Colonic mucosa (tissue), 4 donors: ENCODE data around the gene CROCC2. TPM values are rescaled to one million over a fixed set of nuclear protein-coding genes. Genes with fewer than 3 reads are reported as not detected.
A peak's percentile ranks its signal among the peaks of the same experiment; 100 is the strongest.

Experiments
- DNase-seq: peaks from one replicate; pipeline ENCODE4 v3.0.0-alpha.2; 2020
- H3K27ac ChIP-seq: fragments of 200-600 bp; one replicate; pipeline ENCODE4 v1.8.0; 2021
- H3K27me3 ChIP-seq: fragments of 200-600 bp; one replicate; pipeline ENCODE4 v1.8.0; 2021
- H3K36me3 ChIP-seq: fragments of 200-600 bp; one replicate; pipeline ENCODE4 v1.8.0; 2021
- H3K4me1 ChIP-seq: fragments of 200-600 bp; one replicate; pipeline ENCODE4 v1.8.0; 2021; ENCODE audit warnings: mild to moderate bottlenecking
- H3K4me3 ChIP-seq: fragments of 200-600 bp; one replicate; pipeline ENCODE4 v1.8.0; 2021
- H3K9ac ChIP-seq, 2 donors: one replicate each; pipeline ENCODE4 v1.7.0; 2013; ENCODE audit warnings: control low read depth in 2 of 2, low read depth in 2 of 2, low read length in 2 of 2
- H3K9me3 ChIP-seq: fragments of 200-600 bp; one replicate; pipeline ENCODE4 v1.8.0; 2021
- CTCF ChIP-seq: fragments of 200-600 bp; IDR thresholded peaks from one replicate; pipeline ENCODE4 v1.8.0; 2022; ENCODE audit warnings: antibody characterized with exemption, mild to moderate bottlenecking
- intact Hi-C: fragments of 100-400 bp; cut with DNase I; formaldehyde crosslinking; loops from one replicate; pipeline ENCODE4 v1.14.1; 2022
- total RNA-seq, 2 donors: library from RNA; stranded (reverse); fragmentation: NEBNext Ultra II Directional in 1 of 2; extraction: Animal tissue kit (Norgen Biotek cat#: 25700) in 1 of 2; gene quantifications; one replicate each; pipeline ENCODE4 v1.2.1, GENCODE V29; 2021
- donor health status: healthy.
- donor health status: DM: no; HTN: no; CAD: no.
- donor health status: DM: no; HTN: no; CAD: no.

Gene CROCC2
- total RNA-seq, 2 donors from 2014 or later, result 0.05 TPM; not detected in 1

DNA sequence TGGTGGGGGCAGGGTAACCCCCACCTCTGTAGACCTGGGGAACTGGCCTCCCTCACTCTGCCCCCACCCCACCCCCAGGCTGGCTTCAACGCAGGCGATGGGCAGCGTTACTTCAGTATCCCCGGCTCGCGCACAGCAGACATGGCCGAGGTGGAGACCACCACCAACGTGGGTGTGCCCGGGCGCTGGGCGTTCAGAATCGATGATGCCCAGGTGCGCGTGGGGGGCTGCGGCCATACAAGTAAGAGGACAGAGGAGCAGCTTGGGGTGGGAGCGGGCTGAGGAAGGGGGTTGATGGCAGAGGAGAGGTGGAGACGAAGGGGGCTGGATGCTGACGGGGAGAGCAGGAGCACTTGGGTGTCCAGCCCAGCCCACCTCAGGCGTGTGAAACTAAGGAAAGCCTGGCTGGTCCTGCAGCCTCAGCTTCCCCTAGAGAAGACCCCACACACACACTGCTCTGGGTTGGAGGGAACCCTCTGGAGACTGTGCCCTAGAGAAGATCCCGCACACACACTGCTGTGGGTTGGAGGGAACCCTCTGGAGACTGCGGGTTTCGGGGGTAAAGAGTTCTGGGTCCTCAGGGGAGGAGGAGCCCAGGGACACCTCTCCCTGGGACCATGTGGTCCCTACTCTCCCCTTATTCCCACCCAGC is 128.5 kb downstream of the CROCC2 start:
- no peak overlapping the region for H3K9ac ChIP-seq
- H3K4me3 ChIP-seq, result no peak overlapping the region
- no peak overlapping the region for H3K27ac ChIP-seq
- H3K4me1 ChIP-seq, result no peaks in the 10 kb centered on the region
- H3K36me3 ChIP-seq, result no peaks in the 10 kb centered on the region
- no peak for TF ChIP-seq CTCF
- DNase-seq, result no peak
- no peaks in the 10 kb centered on the region for H3K27me3 ChIP-seq
- intact Hi-C loops, result no loop called here
- H3K9me3 ChIP-seq, result no peaks in the 10 kb centered on the region

DNA sequence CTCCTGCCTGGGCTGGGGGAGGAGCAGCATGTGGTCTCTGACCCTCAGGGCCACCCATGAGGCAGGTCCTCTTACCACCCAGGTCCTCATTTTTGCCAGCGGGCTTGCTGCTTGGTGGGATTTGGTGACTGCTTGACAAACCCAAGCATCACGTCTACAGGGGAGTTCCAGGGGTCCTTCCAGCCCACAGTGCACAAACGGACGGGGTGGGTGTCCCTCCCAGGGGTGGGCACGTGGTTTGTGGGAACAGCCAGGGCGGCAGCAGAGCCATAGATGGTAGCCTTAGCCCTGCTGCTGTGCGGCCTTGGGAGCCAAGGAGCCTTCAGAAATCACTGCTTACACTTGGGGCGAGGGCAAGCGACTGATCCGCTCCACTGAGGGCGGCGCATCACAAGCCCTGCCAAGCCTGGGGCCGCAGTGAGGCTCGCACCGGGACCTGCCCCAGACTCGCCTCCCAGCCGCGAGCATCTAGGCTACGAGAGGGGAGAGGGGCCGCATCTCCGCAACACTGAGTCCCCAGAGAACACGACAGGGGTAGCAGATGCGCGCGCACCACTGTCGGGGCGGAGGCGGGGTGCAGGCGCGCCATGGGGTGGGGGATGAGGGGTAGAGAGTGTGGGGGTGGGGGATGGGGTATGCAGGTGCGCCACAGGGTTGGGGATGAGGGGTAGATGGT is 129.1 kb downstream of the CROCC2 start:
- no peak overlapping the region for H3K27ac ChIP-seq
- intact Hi-C loops, result no loop called here
- no peak for TF ChIP-seq CTCF
- no peak overlapping the region for H3K4me3 ChIP-seq
- H3K9ac ChIP-seq, result no peak overlapping the region
- no peaks in the 10 kb centered on the region for H3K27me3 ChIP-seq
- no peak for DNase-seq
- no peaks in the 10 kb centered on the region for H3K4me1 ChIP-seq
- no peaks in the 10 kb centered on the region for H3K36me3 ChIP-seq
- no peaks in the 10 kb centered on the region for H3K9me3 ChIP-seq

DNA sequence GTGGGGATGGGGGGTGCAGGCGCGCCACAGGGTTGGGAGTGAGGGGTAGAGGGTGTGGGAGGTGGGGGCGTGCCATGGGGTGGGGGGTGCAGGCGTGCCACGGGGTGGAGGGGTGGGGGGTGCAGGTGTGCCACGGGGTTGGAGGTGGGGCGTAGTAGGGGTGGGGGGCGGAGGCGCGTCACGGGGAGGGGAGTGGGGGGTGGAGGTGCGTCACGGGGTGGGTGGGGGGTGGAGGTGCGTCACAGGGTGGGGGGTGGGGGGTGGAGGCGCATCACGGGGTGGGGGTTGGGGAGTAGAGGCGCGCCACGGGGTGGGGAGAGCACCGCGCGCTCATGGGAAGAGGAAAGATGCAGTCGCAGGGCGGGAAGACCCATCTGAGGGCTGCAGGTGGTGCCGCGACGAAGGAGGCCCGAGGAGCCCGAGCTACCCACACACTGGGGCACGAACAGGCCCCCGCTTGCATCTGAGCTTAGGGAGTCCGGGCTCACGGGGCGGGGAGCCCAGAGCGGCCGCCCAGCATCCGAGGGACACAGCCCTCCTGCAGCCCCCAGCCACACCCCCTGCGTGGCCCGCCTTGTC is 129.8 kb downstream of the CROCC2 start:
- Histone ChIP-seq H3K27me3 (no peaks in the 10 kb centered on the region), H3K9ac (no peak overlapping the region), H3K36me3 (no peaks in the 10 kb centered on the region), H3K4me1 (no peaks in the 10 kb centered on the region), H3K4me3 (peak overlapping the region; percentile 23), H3K27ac (no peak overlapping the region), H3K9me3 (no peaks in the 10 kb centered on the region)
- intact Hi-C loops, result no loop called here
- TF ChIP-seq CTCF, result no peak
- no peak for DNase-seq

GRCh38 chr2:241036397-241036963 is 130.3 kb downstream of the CROCC2 start:
- intact Hi-C loops, result no loop called here
- TF ChIP-seq CTCF, result no peak
- peak overlapping the region in 1 of 2 donors; percentile 31 for H3K9ac ChIP-seq
- no peaks in the 10 kb centered on the region for H3K27me3 ChIP-seq
- peak; percentile 28 for DNase-seq
- no peaks in the 10 kb centered on the region for H3K36me3 ChIP-seq
- peak overlapping the region; percentile 23 for H3K4me3 ChIP-seq
- no peaks in the 10 kb centered on the region for H3K9me3 ChIP-seq
- H3K4me1 ChIP-seq, result no peaks in the 10 kb centered on the region
- H3K27ac ChIP-seq, result no peak overlapping the region

DNA sequence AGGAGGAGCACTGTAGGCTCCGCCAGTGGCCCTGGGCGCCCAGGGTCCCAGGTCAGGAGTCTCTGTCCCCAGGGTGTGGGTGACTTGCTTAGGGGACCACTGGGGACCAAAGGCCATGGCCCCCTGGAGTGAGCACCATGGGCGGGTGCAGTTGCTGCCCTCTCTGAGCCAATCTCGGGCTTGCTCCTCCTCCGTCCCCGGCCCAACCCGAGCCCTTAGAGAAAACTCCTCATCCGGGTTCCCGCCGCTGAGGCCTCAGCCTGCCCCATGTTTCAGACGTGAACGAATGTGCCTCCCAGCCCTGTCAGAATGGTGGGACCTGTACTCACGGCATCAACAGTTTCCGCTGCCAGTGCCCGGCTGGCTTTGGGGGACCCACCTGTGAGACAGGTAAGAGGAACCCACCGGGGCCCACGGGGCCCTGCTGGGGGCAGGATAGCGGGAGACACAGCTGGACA is 130.9 kb downstream of the CROCC2 start:
- intact Hi-C loops, result no loop called here
- no peaks in the 10 kb centered on the region for H3K27me3 ChIP-seq
- H3K4me3 ChIP-seq, result peak overlapping the region; percentile 23
- H3K36me3 ChIP-seq, result no peaks in the 10 kb centered on the region
- no peaks in the 10 kb centered on the region for H3K9me3 ChIP-seq
- DNase-seq, result no peak
- H3K27ac ChIP-seq, result no peak overlapping the region
- TF ChIP-seq CTCF, result no peak
- peak overlapping the region in 1 of 2 donors; percentile 31 for H3K9ac ChIP-seq
- H3K4me1 ChIP-seq, result no peaks in the 10 kb centered on the region
